ENCODE measurements around the gene VIPR2.
"Not testable (repeated sequence)": the region's sequence is repeated elsewhere in the genome, so short reads cannot be mapped to it uniquely, and the experiment has no call there.

Gene VIPR2

DNA sequence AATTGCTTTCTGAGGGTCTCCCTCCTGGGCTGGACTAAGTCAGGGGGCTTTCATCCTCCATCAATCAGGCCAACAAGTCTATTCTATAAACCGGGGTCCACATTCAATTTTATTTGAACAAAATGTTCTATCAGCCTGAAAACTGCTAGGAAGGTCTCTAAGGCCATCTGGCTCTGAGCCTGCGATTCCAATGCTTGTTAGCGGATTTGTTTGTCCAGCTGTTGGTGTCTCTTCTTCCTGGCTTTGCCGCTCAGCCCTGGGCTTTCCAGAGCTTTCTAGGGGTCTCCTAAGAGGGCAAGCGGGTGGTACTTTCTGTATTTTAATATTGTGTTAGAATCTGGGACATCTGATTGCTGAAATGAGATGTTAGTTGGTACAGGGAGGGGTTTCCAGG lies 136.7 kb downstream of the VIPR2 start:
- Histone ChIP-seq H3K27ac (replicated peaks; ENCODE audit: low read length) (no peak overlapping the region), H3K4me2 (ENCODE audit: insufficient read depth, low read length, poor library complexity, severe bottlenecking) (no peak overlapping the region)
- WGBS, 2 donors (ENCODE audit: extremely low coverage in 2 of 2, insufficient read length in 2 of 2, insufficient replicate concordance in 1 of 2): no CpG with 5 or more reads among the region's 5 CpGs

DNA sequence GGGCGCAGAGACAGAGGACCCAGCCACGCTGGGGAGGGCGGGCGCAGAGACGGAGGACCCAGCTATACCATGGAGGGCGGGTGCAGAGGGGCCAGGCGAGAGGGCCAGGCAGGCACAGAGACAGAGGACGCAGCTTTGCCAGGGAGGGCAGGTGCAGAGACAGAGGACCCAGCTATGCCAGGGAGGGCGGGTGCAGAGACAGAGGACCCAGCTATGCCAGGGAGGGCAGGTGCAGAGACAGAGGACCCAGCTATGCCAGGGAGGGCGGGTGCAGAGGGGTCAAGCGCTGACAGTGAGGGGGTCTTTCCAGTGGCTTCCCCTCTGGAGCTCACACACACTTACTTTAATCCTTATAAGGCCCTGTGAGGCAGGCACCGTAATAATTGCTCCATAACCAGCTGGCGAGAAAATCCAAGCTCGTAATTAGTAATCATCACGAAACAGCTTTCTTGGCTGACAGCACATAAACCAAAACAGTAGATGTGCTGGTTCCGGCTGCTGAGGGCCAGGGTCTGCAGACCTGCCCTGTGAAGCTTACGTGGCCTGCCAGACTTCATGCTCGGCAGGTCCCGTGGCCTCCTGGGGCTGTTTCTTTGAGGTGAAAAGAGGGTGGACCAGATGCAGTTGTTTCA lies 137.2 kb downstream of the VIPR2 start:
- no peak overlapping the region for H3K4me3 ChIP-seq (ENCODE audit: low read length in 2 of 2)
- H3K27me3 ChIP-seq (ENCODE audit: control insufficient read depth in 3 of 3, insufficient read depth in 3 of 3, low read depth in 1 of 3, low read length in 3 of 3): peaks cover 0 to 4% (median 0%) of the 10 kb centered on the region in 3 experiments
- no peak for DNase-seq (ENCODE audit: low spot score)
- H3K4me1 ChIP-seq (ENCODE audit: control insufficient read depth in 2 of 2, insufficient read depth in 1 of 2, low read depth in 1 of 2, low read length in 2 of 2): peaks cover 0 to 8% of the 10 kb centered on the region in 2 donors
- H2AFZ ChIP-seq (ENCODE audit: low read length): no peak overlapping the region
- H2BK120ac ChIP-seq (ENCODE audit: low read depth, low read length): no peak overlapping the region
- H4K91ac ChIP-seq (ENCODE audit: low read depth, low read length, poor library complexity): no peak overlapping the region
- no peak overlapping the region for H3K4ac ChIP-seq (ENCODE audit: low read length)
- no peak overlapping the region for H3K14ac ChIP-seq (ENCODE audit: low read length)
- H3K18ac ChIP-seq (ENCODE audit: low read length): no peak overlapping the region
- H2BK15ac ChIP-seq (ENCODE audit: low read length): no peak overlapping the region
- no peak overlapping the region for H3K9ac ChIP-seq (ENCODE audit: low read depth, low read length, poor library complexity)
- no CpG with 5 or more reads among the region's 19 CpGs for WGBS, 2 donors (ENCODE audit: extremely low coverage in 2 of 2, insufficient read length in 2 of 2, insufficient replicate concordance in 1 of 2)
- peak overlapping the region; percentile 23 for H2AK5ac ChIP-seq (ENCODE audit: low read depth, low read length)
- H3K36me3 ChIP-seq (replicated peaks in 1 of 2; ENCODE audit: control insufficient read depth in 2 of 2, insufficient read depth in 2 of 2, low read length in 2 of 2): no peaks in the 10 kb centered on the region
- no peaks in the 10 kb centered on the region for H3K79me1 ChIP-seq (ENCODE audit: low read depth, low read length)
- peak overlapping the region; percentile 38 for H3K23ac ChIP-seq (ENCODE audit: low read depth, low read length, poor library complexity)
- H2BK12ac ChIP-seq (ENCODE audit: low read length): no peak overlapping the region
- peaks cover 0 to 3% of the 10 kb centered on the region in 2 donors for H3K9me3 ChIP-seq (replicated peaks in 1 of 2; ENCODE audit: control insufficient read depth in 2 of 2, insufficient read depth in 1 of 2, low read depth in 1 of 2, low read length in 2 of 2)
- H3K27ac ChIP-seq (replicated peaks; ENCODE audit: low read length): no peak overlapping the region
- no peak overlapping the region for H3K4me2 ChIP-seq (ENCODE audit: insufficient read depth, low read length, poor library complexity, severe bottlenecking)
- no peak overlapping the region for H2BK5ac ChIP-seq (ENCODE audit: low read length)
- no peak overlapping the region for H4K8ac ChIP-seq (ENCODE audit: low read depth, low read length)

More for the DNA sequence above, 136.7 kb downstream of the VIPR2 start:
- H3K4me1 ChIP-seq (ENCODE audit: control insufficient read depth in 2 of 2, insufficient read depth in 1 of 2, low read depth in 1 of 2, low read length in 2 of 2): peaks cover 0 to 8% of the 10 kb centered on the region in 2 donors
- H3K23ac ChIP-seq (ENCODE audit: low read depth, low read length, poor library complexity): no peak overlapping the region
- H3K4me3 ChIP-seq (ENCODE audit: low read length in 2 of 2): no peak overlapping the region
- DNase-seq (ENCODE audit: low spot score): no peak
- H4K91ac ChIP-seq (ENCODE audit: low read depth, low read length, poor library complexity): no peak overlapping the region
- H2AFZ ChIP-seq (ENCODE audit: low read length): no peak overlapping the region
- H2BK120ac ChIP-seq (ENCODE audit: low read depth, low read length): no peak overlapping the region
- no peak overlapping the region for H3K14ac ChIP-seq (ENCODE audit: low read length)
- no peak overlapping the region for H3K18ac ChIP-seq (ENCODE audit: low read length)
- no peak overlapping the region for H3K9ac ChIP-seq (ENCODE audit: low read depth, low read length, poor library complexity)
- H3K9me3 ChIP-seq (replicated peaks in 1 of 2; ENCODE audit: control insufficient read depth in 2 of 2, insufficient read depth in 1 of 2, low read depth in 1 of 2, low read length in 2 of 2): no peaks in the 10 kb centered on the region
- H2BK5ac ChIP-seq (ENCODE audit: low read length): no peak overlapping the region
- H2BK12ac ChIP-seq (ENCODE audit: low read length): no peak overlapping the region
- no peak overlapping the region for H2BK15ac ChIP-seq (ENCODE audit: low read length)
- H4K8ac ChIP-seq (ENCODE audit: low read depth, low read length): no peak overlapping the region
- H2AK5ac ChIP-seq (ENCODE audit: low read depth, low read length): no peak overlapping the region
- no peak overlapping the region for H3K4ac ChIP-seq (ENCODE audit: low read length)
- peaks cover 0 to 4% (median 0%) of the 10 kb centered on the region in 3 experiments for H3K27me3 ChIP-seq (ENCODE audit: control insufficient read depth in 3 of 3, insufficient read depth in 3 of 3, low read depth in 1 of 3, low read length in 3 of 3)
- no peaks in the 10 kb centered on the region for H3K79me1 ChIP-seq (ENCODE audit: low read depth, low read length)
- H3K36me3 ChIP-seq (replicated peaks in 1 of 2; ENCODE audit: control insufficient read depth in 2 of 2, insufficient read depth in 2 of 2, low read length in 2 of 2): no peaks in the 10 kb centered on the region

DNA sequence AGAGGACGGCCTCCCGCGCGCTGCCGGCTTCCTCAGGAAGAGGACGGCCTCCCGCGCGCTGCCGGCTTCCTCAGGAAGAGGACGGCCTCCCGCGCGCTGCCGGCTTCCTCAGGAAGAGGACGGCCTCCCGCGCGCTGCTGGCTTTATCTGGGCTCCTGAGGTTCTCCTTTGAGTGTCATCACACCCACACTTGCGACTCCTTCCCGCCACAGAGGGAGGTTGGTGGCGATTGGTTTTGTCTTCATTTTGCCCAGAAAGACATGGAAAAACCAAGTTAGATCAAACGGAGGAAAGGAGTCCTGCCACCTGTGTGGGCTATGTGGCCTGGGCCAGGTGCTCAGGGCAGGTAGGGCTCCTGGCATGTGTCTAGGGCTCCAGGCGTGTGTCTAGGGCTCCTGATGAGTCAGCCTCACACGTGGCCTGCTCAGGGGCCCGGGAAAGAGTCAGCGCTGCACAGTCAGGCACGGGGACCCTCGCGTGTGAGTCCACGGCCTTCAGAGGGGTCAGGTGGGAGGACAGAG lies 138.0 kb downstream of the VIPR2 start:
- peaks cover 0 to 7% of the 10 kb centered on the region in 2 donors for H3K4me1 ChIP-seq (ENCODE audit: control insufficient read depth in 2 of 2, insufficient read depth in 1 of 2, low read depth in 1 of 2, low read length in 2 of 2)
- H2BK12ac ChIP-seq (ENCODE audit: low read length): no peak overlapping the region
- no peak overlapping the region for H3K23ac ChIP-seq (ENCODE audit: low read depth, low read length, poor library complexity)
- no peak overlapping the region for H2AK5ac ChIP-seq (ENCODE audit: low read depth, low read length)
- peaks cover 0 to 4% (median 0%) of the 10 kb centered on the region in 3 experiments for H3K27me3 ChIP-seq (ENCODE audit: control insufficient read depth in 3 of 3, insufficient read depth in 3 of 3, low read depth in 1 of 3, low read length in 3 of 3)
- no peak overlapping the region for H4K8ac ChIP-seq (ENCODE audit: low read depth, low read length)
- H2BK5ac ChIP-seq (ENCODE audit: low read length): no peak overlapping the region
- peak overlapping the region; percentile 44 for H3K18ac ChIP-seq (ENCODE audit: low read length)
- no peak overlapping the region for H3K4me3 ChIP-seq (ENCODE audit: low read length in 2 of 2)
- no peak overlapping the region for H3K9ac ChIP-seq (ENCODE audit: low read depth, low read length, poor library complexity)
- no peak overlapping the region for H3K4ac ChIP-seq (ENCODE audit: low read length)
- no peak for DNase-seq (ENCODE audit: low spot score)
- no peaks in the 10 kb centered on the region for H3K79me1 ChIP-seq (ENCODE audit: low read depth, low read length)
- H2AFZ ChIP-seq (ENCODE audit: low read length): no peak overlapping the region
- H3K27ac ChIP-seq (replicated peaks; ENCODE audit: low read length): no peak overlapping the region
- H2BK15ac ChIP-seq (ENCODE audit: low read length): no peak overlapping the region
- peaks cover 0 to 4% of the 10 kb centered on the region in 2 donors for H3K9me3 ChIP-seq (replicated peaks in 1 of 2; ENCODE audit: control insufficient read depth in 2 of 2, insufficient read depth in 1 of 2, low read depth in 1 of 2, low read length in 2 of 2)
- no peak overlapping the region for H4K91ac ChIP-seq (ENCODE audit: low read depth, low read length, poor library complexity)
- WGBS, 2 donors (ENCODE audit: extremely low coverage in 2 of 2, insufficient read length in 2 of 2, insufficient replicate concordance in 1 of 2): no CpG with 5 or more reads among the region's 31 CpGs
- no peaks in the 10 kb centered on the region for H3K36me3 ChIP-seq (replicated peaks in 1 of 2; ENCODE audit: control insufficient read depth in 2 of 2, insufficient read depth in 2 of 2, low read length in 2 of 2)
- H3K4me2 ChIP-seq (ENCODE audit: insufficient read depth, low read length, poor library complexity, severe bottlenecking): no peak overlapping the region
- H2BK120ac ChIP-seq (ENCODE audit: low read depth, low read length): no peak overlapping the region
- H3K14ac ChIP-seq (ENCODE audit: low read length): peak overlapping the region; percentile 44

DNA sequence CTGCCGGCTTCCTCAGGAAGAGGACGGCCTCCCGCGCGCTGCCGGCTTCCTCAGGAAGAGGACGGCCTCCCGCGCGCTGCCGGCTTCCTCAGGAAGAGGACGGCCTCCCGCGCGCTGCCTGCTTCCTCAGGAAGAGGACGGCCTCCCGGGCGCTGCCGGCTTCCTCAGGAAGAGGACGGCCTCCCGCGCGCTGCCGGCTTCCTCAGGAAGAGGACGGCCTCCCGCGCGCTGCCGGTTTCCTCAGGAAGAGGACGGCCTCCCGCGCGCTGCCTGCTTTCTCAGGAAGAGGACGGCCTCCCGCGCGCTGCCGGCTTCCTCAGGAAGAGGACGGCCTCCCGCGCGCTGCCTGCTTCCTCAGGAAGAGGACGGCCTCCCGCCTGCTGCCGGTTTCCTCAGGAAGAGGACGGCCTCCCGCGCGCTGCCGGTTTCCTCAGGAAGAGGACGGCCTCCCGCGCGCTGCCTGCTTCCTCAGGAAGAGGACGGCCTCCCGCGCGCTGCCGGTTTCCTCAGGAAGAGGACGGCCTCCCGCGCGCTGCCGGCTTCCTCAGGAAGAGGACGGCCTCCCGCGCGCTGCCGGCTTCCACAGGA lies 138.6 kb downstream of the VIPR2 start:
- H4K8ac ChIP-seq (ENCODE audit: low read depth, low read length); H3K4ac ChIP-seq (ENCODE audit: low read length); H3K14ac ChIP-seq (ENCODE audit: low read length); H3K9me3 ChIP-seq (replicated peaks in 1 of 2; ENCODE audit: control insufficient read depth in 2 of 2, insufficient read depth in 1 of 2, low read depth in 1 of 2, low read length in 2 of 2); H2BK15ac ChIP-seq (ENCODE audit: low read length); H3K4me3 ChIP-seq (ENCODE audit: low read length in 2 of 2); H3K79me1 ChIP-seq (ENCODE audit: low read depth, low read length); H3K27me3 ChIP-seq (ENCODE audit: control insufficient read depth in 3 of 3, insufficient read depth in 3 of 3, low read depth in 1 of 3, low read length in 3 of 3); H3K18ac ChIP-seq (ENCODE audit: low read length); H3K27ac ChIP-seq (replicated peaks; ENCODE audit: low read length); H3K4me2 ChIP-seq (ENCODE audit: insufficient read depth, low read length, poor library complexity, severe bottlenecking); H2AK5ac ChIP-seq (ENCODE audit: low read depth, low read length); H2BK12ac ChIP-seq (ENCODE audit: low read length); H2BK120ac ChIP-seq (ENCODE audit: low read depth, low read length); H3K4me1 ChIP-seq (ENCODE audit: control insufficient read depth in 2 of 2, insufficient read depth in 1 of 2, low read depth in 1 of 2, low read length in 2 of 2); H2AFZ ChIP-seq (ENCODE audit: low read length); H3K23ac ChIP-seq (ENCODE audit: low read depth, low read length, poor library complexity); H4K91ac ChIP-seq (ENCODE audit: low read depth, low read length, poor library complexity); H3K9ac ChIP-seq (ENCODE audit: low read depth, low read length, poor library complexity); H3K36me3 ChIP-seq (replicated peaks in 1 of 2; ENCODE audit: control insufficient read depth in 2 of 2, insufficient read depth in 2 of 2, low read length in 2 of 2); DNase-seq (ENCODE audit: low spot score); H2BK5ac ChIP-seq (ENCODE audit: low read length): not testable (repeated sequence)
- no CpG with 5 or more reads among the region's 69 CpGs for WGBS, 2 donors (ENCODE audit: extremely low coverage in 2 of 2, insufficient read length in 2 of 2, insufficient replicate concordance in 1 of 2)
